BJ (cell line): ENCODE results near the gene C1QTNF5. TPM values are rescaled to one million over a fixed set of nuclear protein-coding genes. Genes with fewer than 3 reads are reported as not detected.

Source experiments
- CTCF ChIA-PET: fragments of 350-600 bp; formaldehyde crosslinking; extraction: SDS; loops from one replicate; lab custom pipeline; 2021; ENCODE audit warnings: antibody characterized with exemption, inconsistent platforms; lab: Yijun Ruan, JAX
- POLR2A ChIA-PET: fragments of 300-600 bp; sonication (Branson Sonifier 250); formaldehyde crosslinking; extraction: SDS; loops from one replicate; lab custom pipeline; 2021; ENCODE audit warnings: antibody characterized with exemption; lab: Charles Lee
- DNase-seq: peaks from one replicate; pipeline ENCODE4 v3.0.0-alpha.2; 2011; ENCODE audit warnings: low read depth
- H3K27me3 ChIP-seq: 2 replicates; pipeline ENCODE4 v1.6.0; 2011; ENCODE audit warnings: low read length; ENCODE audit not compliant: control insufficient read depth, insufficient read depth
- H3K36me3 ChIP-seq: 2 replicates; pipeline ENCODE4 v1.5.1; 2011; ENCODE audit warnings: low read length; ENCODE audit not compliant: control insufficient read depth, insufficient read depth
- H3K4me3 ChIP-seq: 2 replicates; pipeline ENCODE4 v1.5.1; 2011; ENCODE audit warnings: low read depth, mild to moderate bottlenecking, control low read depth, low read length
- polyA plus RNA-seq: library from polyadenylated mRNA; depleted of rRNA; stranded (reverse); fragments of >200 nt; gene quantifications from 2 replicates; pipeline ENCODE4 v1.2.3, GENCODE V29; 2011
- TF ChIP-seq, protein P1 (sequence below): IDR thresholded peaks from 2 replicates; pipeline ENCODE4 v1.5.1; 2011; ENCODE audit warnings: low read depth, mild to moderate bottlenecking, control low read depth, inconsistent platforms, low read length, moderate library complexity; ENCODE audit not compliant: insufficient read depth

Gene C1QTNF5
- polyA plus RNA-seq, 1 experiment = 19.4 TPM

GRCh38 chr11:119361941-119362725 lies 21.4 kb upstream of the C1QTNF5 start:
- TF ChIP-seq, protein P1, sequence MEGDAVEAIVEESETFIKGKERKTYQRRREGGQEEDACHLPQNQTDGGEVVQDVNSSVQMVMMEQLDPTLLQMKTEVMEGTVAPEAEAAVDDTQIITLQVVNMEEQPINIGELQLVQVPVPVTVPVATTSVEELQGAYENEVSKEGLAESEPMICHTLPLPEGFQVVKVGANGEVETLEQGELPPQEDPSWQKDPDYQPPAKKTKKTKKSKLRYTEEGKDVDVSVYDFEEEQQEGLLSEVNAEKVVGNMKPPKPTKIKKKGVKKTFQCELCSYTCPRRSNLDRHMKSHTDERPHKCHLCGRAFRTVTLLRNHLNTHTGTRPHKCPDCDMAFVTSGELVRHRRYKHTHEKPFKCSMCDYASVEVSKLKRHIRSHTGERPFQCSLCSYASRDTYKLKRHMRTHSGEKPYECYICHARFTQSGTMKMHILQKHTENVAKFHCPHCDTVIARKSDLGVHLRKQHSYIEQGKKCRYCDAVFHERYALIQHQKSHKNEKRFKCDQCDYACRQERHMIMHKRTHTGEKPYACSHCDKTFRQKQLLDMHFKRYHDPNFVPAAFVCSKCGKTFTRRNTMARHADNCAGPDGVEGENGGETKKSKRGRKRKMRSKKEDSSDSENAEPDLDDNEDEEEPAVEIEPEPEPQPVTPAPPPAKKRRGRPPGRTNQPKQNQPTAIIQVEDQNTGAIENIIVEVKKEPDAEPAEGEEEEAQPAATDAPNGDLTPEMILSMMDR = no peak
- no peak overlapping the region for H3K4me3 ChIP-seq
- CTCF ChIA-PET = interaction anchor here (1.1 to 3.3 kb wide), 5 partner anchors 11 to 112 kb away, joined by 4 to 58 read pairs (median 18); partner anchors contain the start of gene USP2

DNA sequence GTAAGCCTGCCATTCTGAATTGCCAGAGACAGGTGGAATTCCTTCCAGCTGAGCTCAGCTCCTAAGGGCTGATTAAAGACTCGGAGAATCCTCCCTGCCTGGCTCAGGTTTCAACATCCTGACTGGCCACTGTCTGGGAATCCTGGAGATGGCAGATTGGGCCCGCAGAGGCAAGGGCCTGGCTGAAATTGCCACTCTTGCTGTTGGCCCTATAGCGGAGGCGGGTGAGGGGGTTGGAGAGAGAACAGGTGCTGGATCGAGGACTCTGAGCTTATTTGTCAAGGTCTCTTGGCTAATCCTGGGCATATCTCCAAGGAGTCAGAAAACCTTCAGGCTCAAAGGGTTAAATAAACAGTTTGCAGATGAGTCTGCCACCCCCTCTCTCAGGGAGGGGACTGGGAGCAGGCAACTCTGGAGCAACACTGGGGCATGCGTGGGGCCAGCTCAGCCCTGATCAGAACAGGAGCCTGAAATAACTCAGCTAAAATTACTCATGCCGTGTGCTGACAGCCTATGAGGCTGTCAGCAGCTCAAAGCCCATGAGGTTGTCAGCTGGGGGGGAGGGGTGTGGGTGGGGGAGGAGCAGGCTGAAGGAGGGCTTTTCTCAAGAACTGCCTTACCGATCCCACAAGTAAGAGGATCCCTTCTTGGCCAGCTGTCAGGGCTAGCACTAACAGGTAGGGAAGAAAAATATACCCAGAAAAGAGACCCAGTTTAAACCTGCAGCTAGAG lies 20.5 kb upstream of the C1QTNF5 start:
- TF ChIP-seq, protein P1 = no peak
- H3K4me3 ChIP-seq = no peak overlapping the region
- no peaks in the 10 kb centered on the region for H3K27me3 ChIP-seq
- no peaks in the 10 kb centered on the region for H3K36me3 ChIP-seq
- CTCF ChIA-PET = interaction anchor here (0.9 to 3.3 kb wide), 8 partner anchors 12 to 368 kb away, joined by 3 to 58 read pairs (median 8); partner anchors contain the start of gene USP2
- POLR2A ChIA-PET = no interaction called here
- peak; percentile 48 for DNase-seq

More at GRCh38 chr11:119361941-119362725, 21.4 kb upstream of the C1QTNF5 start:
- H3K27me3 ChIP-seq = no peaks in the 10 kb centered on the region
- POLR2A ChIA-PET = no interaction called here
- no peaks in the 10 kb centered on the region for H3K36me3 ChIP-seq
- DNase-seq = no peak

- no peak for DNase-seq
- no peak overlapping the region for H3K4me3 ChIP-seq
- no peaks in the 10 kb centered on the region for H3K27me3 ChIP-seq
- POLR2A ChIA-PET = no interaction called here
- CTCF ChIA-PET = interaction anchor here (0.6 to 4.7 kb wide), 6 partner anchors 14 to 146 kb away, joined by 3 to 349 read pairs (median 22); partner anchors contain the start of gene USP2
- H3K36me3 ChIP-seq = no peaks in the 10 kb centered on the region
- TF ChIP-seq, protein P1 = no peak
Observed at GRCh38 chr11:119359365-119360214, 18.9 kb upstream of the C1QTNF5 start.

DNA sequence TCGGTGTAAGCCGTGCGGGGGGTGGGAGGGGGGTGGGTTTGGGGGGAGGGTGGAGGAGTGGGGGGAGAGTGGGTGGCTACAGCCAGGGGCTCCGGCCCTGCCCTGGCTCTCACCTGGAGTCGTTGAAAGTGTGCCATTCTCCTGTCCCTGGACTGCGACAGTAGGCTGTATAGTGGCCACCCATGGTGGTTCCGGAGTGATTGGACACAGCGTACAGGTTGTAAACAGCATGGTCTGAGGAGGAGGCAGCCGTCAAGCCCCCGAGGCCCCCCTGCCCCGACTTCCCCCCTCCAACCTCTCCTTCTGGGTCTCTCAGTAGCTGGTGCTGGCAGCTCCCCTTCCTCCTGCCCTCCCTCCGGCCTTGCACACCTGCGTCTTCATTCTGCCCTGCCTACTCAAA lies 16.4 kb upstream of the C1QTNF5 start:
- no peak for DNase-seq
- peaks cover 3% of the 10 kb centered on the region; the same call in 1 of the 2 replicates for H3K27me3 ChIP-seq
- POLR2A ChIA-PET = no interaction called here
- TF ChIP-seq, protein P1 = no peak
- peak overlapping the region; percentile 53 for H3K4me3 ChIP-seq
- CTCF ChIA-PET = interaction anchor here (0.6 to 4.7 kb wide), 22 partner anchors 8 to 752 kb away, joined by 3 to 349 read pairs (median 5); partner anchors contain the start of genes C1QTNF5, MFRP, THY1 and USP2
- no peaks in the 10 kb centered on the region for H3K36me3 ChIP-seq
